ENCODE data around the gene C19orf25.
"Not testable (repeated sequence)": the region's sequence is repeated elsewhere in the genome, so short reads cannot be mapped to it uniquely, and the experiment has no call there.

The C19orf25 gene

DNA sequence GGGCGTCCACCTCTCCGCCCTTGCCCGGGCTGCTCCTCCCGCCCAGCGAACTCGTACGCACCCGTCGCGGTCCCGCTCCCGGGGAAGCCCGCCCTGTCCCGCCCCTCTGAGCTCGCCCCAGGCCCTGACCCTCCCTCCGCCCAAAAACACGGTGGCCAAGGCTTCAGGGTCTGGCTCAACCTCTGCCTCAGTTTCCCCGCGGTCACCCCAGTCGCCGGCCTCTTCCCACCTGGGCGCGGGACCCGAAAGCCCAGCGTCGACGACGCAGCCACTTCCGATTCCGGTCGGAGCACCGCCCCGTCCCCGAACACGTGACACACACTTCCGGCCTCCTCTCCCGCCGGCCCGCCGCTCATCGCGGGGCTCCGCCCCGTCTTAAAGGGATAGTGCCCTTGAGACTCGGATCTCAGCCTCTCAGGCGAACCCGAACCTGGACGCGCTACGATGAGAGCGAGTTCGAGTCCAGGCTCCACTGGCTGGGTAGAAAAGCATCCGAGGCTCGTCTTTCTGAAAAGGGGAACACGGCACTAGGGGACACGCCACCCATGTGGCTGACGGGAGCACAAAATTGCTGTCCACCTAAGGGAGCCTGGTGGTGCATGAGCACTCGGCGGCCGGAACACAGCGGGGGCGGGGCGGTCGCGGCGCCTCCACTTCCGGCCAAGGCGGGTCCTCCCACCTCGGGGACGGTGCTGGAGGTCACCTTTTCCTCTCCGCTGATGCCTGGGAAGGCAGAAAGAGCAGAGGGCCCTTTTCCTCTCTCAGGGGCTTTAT is at the start of gene C19orf25:
Gene C19orf25 (minus strand): TSS at position 282 of the 774 bp plus-strand sequence. CDS start 312 bp downstream, outside the sequence.
- DNase-seq = peak; percentile 81 to 90

- no peak for DNase-seq
These were observed 48.8 kb upstream of the C19orf25 start for GRCh38 chr19:1527650-1528309.

DNA sequence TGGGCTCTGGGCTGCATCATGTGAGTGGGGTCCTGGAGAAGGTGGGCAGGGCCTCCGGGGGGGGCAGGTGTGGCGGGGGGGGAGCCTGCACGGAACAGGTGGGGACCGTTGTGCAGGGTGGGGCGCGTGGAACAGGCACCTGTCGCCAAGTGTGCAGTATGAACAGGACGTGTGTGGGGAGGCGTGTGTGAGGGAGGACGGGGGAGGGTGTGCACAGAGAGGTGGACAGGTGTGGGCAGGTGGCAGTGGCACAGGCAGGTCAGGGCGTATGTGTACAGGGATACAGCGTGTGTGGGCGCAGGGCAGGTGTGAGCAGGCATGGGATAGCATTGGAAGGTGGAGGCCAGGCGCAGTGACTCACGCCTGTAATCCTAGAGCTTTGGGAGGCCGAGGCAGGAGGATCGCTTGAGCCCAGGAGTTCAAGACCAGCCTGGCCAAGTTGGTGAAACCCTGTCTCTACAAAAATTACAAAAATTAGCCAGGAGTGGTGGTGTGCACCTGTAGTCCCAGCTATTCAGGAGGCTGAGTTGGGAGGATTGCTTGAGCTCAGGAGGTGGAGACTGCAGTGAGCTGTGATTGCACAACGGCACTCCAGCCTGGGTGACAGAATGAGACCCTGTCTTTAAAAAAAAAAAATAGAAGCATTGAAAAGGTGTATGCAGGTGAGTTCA is 48.1 kb upstream of the C19orf25 start:
- no peak for DNase-seq

DNA sequence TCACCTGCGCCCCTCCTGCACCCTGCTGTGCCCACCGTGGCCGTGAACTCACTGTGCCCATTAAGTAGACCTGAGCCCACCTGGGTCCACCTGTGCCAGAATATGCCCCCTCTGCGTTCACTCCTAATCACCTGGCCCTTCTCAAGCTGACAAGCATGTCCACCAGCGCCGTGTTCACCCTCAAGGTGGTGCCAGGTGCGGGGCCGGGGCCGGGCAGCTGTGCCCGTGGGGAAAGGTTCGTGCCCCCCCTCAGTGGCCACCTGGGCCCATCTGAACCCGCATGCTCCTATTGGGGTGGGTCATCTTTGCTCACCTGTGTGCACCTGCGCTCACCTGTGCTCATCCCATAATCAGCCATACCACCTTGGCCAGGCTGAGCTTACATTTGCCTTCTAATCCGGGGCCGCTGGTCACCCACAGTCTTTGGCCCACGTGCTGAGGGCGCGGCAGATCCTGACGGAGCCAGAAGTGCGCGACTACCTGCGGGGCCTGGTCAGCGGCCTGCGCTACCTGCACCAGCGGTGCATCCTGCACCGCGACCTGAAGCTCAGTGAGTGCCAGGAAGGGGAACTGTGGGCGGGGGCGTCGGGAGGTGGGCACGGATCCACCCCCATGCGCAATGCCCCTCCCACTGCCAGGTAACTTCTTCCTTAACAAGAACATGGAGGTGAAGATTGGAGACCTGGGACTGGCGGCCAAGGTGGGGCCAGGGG is 47.2 kb upstream of the C19orf25 start:
- DNase-seq = no peak

DNA sequence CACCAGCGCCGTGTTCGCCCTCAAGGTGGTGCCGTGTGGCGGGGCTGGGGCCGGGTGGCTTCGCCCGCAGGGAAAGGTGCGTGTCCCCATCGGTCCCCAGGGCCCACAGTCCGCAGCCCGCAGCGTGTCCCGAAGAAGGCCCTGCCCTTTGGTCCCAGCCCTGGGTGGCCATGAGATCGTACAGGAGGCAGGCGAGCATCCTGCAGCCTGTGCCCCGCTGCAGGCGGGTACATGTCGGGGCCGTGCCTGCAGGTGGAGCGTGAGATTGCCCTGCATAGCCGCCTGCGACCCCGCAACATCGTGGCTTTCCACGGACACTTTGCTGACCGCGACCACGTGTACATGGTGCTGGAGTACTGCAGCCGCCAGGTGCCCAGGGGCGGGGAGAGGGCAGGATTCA is 46.3 kb upstream of the C19orf25 start:
- no peak for DNase-seq

DNA sequence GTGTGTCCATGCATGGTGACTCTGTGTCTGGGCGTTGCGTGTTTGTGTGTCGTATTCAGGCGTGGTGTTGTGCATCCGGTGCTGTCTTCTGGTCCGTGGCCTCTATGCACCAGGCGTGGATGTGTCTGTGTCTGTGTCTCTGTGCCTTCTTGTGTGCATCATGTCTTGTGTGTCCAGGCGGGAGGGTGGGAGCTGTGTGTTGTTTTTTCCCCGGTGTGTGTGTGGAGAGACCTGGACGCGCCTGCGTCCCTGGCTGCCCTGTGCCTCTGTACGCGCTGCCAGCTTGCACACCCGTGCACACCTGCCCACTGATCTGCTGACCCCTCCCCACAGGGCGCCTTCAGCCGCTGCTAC is 45.9 kb upstream of the C19orf25 start:
- no peak for DNase-seq

DNA sequence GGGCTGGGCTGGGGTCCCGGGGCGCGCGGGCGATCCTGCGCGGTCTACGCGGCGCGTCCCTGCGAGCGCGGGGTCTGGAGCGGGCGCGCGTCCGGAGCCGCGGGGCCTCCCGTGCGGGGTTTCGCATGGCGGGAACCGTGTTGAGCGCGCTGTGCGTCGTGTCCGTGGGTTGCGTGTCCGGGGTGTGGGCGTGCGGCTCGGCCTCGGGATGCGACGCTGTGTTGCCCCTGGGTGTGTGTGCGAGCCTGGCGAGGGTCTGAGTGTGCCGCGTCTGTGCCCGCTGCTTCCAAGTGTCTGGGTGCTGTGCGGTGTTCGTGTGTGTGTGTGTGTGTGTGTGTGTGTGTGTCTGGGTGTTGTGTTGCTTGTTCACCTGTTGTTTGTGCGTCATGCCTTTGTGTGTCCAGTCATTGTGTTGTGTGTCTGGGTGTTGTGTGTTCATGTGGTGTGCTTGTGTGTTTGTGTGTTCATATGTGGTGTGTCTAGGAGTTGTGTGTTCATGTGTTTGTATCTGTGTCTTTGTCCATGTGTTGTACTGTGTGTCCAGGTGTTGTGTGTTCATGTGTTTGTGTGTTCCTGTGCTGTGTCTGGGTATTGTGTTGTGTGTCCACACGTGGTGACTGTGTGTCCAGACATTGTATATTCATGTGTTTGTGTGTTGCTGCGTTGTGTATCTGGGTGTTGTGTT is 45.4 kb upstream of the C19orf25 start:
- DNase-seq = no peak

DNA sequence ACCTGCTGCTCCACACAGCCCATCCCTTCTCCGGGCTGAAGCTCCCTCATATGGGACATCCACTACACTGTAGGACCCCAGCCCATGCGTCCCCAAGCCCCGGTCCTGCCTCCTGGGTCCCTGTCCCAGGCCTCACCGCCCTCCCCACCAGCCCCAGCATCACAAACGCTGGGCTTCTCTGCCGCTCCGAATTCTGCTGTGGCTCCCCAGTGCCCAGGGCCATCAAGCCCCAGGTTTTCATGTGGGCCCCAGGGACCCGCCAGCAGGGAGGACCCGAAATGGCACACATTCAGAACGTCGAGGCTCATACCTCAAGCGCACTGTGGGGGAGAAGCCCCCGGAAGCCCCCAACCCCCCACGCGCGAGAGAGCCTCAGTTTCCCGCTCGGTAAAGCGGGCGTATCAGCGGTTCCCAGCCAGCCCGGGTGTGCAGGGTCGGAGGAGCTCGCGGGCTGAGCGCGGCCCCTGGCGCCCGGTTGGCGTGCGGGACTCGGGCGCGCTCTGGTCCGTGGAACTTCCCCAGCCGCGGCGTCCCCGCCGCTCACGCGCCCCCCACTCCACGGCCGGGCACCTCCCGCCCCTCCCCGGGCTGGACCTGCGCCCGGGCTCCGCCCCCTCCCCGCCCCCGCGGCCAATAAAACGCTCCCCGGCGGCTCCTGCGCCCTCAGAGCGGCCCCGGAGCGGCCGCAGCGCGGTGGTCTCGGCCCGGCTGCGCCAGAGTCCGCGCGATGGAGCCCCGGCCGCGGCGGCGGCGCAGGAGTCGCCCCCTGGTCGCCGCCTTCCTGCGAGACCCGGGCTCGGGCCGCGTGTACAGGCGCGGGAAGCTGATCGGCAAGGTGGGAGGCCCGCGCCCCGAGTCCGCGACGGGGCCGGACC is 44.6 kb upstream of the C19orf25 start, which contains the start of gene PLK5:
Gene PLK5 (plus strand): TSS at position 666 of the 875 bp plus-strand sequence. CDS start 2,920 bp downstream, outside the sequence.
- DNase-seq = no peak

DNA sequence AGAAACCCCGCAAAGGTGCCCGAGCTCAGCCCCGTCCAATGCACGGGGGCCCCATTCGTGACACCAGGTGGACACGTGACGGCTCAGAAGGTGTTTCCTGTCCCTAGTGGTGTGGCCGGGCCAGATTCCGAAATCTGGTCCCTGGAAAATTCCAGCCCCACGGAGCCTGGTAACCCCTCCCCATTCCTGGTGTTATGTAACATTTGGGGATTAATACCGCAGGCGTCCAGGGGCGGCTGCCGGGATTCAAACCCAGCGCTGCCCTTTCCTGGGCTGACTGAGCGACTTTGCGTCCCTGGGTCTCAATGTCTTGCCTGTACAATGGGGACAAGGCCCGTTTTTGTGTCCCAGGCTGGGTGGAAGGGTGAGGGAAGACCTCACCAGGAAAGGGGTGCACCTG is 43.8 kb upstream of the C19orf25 start:
- DNase-seq = no peak

- DNase-seq = no peak
These were observed 43.0 kb upstream of the C19orf25 start for GRCh38 chr19:1522061-1522460.

- no peak for DNase-seq
These were observed 42.6 kb upstream of the C19orf25 start for GRCh38 chr19:1521636-1522035.

DNA sequence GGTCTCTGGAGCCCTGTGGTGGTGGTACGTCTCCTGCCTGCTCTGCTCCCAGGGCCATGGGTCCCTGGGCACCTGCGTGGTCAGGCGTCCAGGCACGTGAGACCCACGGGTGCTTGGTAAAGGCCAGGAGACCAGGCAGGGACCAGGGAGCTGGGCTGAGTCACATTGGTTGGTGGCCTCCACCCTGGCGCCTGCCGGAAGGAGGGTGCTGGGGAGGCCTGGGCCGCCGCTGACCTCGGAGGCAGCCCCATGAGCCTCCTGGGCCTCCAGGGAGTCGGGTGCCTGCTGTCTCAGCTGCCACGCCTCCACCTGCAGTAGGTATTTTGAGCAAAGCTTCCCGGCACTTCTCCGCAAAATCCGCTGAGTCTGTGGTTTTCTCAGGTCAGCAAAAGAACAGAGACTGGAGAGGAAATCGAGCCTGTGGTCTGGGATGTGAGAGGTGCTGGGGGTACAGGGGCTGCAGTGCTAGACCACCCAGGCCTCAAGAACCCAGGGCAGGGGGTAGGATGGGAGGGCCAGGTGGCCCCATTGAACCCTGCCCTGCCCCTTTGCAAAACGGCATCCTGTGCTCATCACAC is 41.3 kb upstream of the C19orf25 start:
- DNase-seq = no peak

DNA sequence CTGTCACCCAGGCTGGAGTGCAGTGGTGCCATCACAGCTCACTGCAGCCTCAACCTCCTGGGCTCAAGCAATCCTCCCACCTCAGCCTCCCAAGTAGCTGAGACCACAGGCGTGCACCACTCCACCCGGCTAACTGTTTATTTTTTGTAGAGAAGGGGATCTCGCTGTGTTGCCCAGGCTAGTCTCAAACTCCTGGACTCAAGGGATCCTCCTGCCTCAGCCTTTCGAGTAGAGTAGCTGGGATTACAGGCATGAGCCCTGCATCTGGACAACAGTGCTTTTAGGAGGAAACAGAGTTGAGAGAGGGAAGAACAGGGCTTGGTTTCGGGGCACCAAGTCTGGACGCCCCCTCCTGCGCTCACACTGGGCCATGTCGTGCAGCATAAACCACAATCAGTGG is 40.8 kb upstream of the C19orf25 start:
- DNase-seq = not testable (repeated sequence)

DNA sequence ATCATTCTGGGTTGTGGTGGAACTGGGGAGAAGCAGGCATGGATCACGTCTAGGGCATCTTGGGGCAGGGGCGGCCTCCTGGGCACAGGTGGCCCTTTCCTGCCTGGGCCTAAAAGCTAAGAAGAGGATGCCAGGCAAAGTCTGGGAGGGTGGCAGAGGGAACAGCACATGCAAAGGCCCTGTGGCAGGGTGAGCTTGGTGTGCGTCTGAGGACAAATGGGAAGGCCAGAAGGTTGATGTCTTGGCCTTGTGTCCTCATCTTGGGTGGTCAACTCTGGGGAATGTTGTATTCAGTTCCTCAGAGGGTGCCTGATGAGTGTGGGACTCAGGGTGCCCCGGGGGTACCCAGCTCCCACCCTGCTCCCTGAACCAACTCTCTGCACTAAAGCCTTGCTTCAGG is 39.5 kb upstream of the C19orf25 start:
- no peak for DNase-seq

- no peak for DNase-seq
These were observed 37.4 kb upstream of the C19orf25 start for GRCh38 chr19:1516395-1516753.

DNA sequence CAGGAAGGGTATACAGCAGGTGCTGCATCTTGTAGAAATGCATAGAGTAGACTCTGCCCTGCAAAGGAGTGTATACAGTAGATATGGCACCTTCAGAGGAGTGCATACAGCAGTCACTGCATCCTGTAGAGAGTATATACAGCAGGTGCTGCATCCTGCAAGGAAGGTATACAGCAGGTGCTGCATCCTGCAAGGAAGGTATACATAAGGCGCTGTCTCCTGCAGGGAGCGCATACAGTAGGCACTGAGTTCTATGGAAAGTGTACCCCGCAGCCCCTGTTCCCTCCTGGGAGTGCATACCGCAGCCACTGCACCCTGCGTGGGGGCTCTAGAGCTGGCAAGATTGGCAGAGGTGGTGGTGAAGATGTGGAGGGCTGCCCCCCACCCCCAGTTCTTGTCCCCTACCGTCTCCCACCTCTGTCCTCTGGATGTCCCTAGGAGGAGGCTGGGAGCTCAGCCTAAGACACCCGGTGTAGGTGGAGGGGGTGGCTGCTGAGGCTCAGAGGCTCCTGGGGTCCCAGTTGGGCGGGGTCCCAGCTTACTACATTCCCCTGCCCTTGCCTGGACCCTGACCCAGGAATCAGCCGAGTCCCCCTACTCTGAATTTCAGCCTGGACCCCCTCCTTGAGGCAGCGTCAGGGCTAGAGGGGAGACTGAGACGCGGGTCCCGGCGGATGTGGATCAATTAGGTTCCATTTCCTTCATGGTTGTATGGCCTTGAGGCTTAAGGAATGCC is 36.1 kb upstream of the C19orf25 start:
- no peak for DNase-seq

DNA sequence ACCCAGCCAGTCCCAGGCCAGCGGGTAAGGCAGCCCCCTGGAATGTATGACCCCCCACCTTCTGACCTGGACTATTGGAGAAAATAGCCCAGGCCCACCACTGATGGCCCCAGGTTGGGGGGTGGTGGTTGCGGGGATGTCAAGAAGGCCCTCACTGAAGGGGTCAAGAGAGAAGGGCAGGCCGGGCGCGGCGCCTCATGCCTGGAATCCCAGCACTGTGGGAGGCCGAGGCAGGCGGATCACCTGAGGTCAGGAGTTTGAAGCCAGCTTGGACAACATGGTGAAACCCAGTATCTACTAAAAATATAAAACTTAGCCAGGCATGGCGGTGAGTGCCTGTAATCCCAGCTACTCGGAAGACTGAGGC is 35.3 kb upstream of the C19orf25 start:
- DNase-seq = no peak

DNA sequence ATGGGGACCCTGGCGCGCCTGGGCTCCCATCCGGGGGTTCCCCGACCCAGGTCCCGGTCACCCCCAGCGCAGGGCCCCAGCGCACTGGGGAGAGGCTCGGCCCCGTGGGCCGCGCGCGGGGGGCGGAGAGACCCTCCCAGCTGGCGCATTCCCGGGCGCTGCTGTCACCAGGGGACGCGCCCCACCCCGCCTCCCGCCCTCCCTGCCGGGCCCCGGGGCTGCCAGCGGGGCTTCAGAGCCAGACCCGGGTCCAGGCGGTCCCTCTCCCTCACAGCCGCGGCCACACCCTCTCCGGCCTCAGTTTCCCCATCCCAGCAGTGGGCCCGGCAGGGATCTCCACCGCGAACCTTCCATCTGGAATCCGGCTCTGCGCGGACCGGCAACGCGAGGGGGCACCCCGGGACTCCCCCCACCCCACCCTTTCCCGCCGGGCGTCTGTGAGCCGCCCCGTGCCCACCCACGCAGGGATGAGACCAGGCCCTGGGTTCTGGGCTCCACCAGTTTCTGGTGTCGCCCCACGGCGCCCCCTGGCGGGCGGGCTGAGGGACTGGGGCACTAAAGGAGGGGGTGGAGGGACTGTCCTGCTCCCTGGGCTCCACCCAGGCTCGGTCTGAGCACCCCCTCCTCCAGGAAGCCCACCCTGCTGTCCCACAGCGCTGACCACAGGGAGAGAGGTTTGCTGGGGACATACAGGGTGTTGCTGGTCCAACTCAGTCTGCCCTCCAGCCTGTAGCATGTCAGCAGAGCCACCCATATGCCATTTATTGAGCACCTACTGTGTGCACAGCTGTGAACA is 34.7 kb upstream of the C19orf25 start:
- peak; percentile 14 to 38 for DNase-seq

GRCh38 chr19:1512671-1513498 is 33.9 kb upstream of the C19orf25 start, which contains the start of gene ADAMTSL5:
TSS of gene ADAMTSL5 (minus strand) at chr19:1513019. CDS start at chr19:1510943, 2,076 bp downstream.
- DNase-seq = peak; percentile 40 to 56

Measured in SW 1271 (cell line).